Astrocyte (in vitro differentiated cells and primary cell): Measurements from ENCODE around the gene MAPK10. TPM values are rescaled to one million over a fixed set of nuclear protein-coding genes. Genes with fewer than 3 reads are reported as not detected.

Experiments
- DNase-seq: peaks from one replicate; pipeline ENCODE4 v3.0.0-alpha.2; 2010; ENCODE audit warnings: low read depth
- FAIRE-seq: peaks from 2 replicates; lab custom pipeline; 2011; peaks lifted over from hg19 to GRCh38; lab: Jason Lieb, UNC
- H2AFZ ChIP-seq: 2 replicates; pipeline ENCODE4 v1.6.0; 2012; ENCODE audit warnings: low read depth, low read length, inconsistent platforms
- H3K27ac ChIP-seq: 2 replicates; pipeline ENCODE4 v1.5.1; 2011; ENCODE audit warnings: low read depth, low read length, inconsistent platforms
- H3K27me3 ChIP-seq: 2 replicates; pipeline ENCODE4 v1.6.0; 2011; ENCODE audit warnings: low read length, inconsistent platforms; ENCODE audit not compliant: insufficient read depth
- H3K36me3 ChIP-seq: 2 replicates; pipeline ENCODE4 v1.5.1; 2011; ENCODE audit warnings: low read length, inconsistent platforms; ENCODE audit not compliant: insufficient read depth
- H3K4me1 ChIP-seq: 2 replicates; pipeline ENCODE4 v1.5.1; 2011; ENCODE audit warnings: low read length, inconsistent platforms; ENCODE audit not compliant: insufficient read depth
- H3K4me2 ChIP-seq: 2 replicates; pipeline ENCODE4 v1.6.0; 2012; ENCODE audit warnings: low read length, inconsistent platforms
- H3K4me3 ChIP-seq: 2 replicates; pipeline ENCODE4 v1.5.1; 2011; ENCODE audit warnings: low read depth, mild to moderate bottlenecking, low read length, inconsistent platforms; ENCODE audit not compliant: insufficient read depth
- H3K79me2 ChIP-seq: 2 replicates; pipeline ENCODE4 v1.6.0; 2012; ENCODE audit warnings: mild to moderate bottlenecking, low read length, inconsistent platforms; ENCODE audit not compliant: insufficient read depth
- H3K9ac ChIP-seq: 2 replicates; pipeline ENCODE4 v1.6.0; 2012; ENCODE audit warnings: mild to moderate bottlenecking, low read length, inconsistent platforms
- H3K9me3 ChIP-seq: 2 replicates; pipeline ENCODE4 v1.5.1; 2012; ENCODE audit warnings: low read depth, mild to moderate bottlenecking, low read length, inconsistent platforms; ENCODE audit not compliant: insufficient read depth
- H4K20me1 ChIP-seq: 2 replicates; pipeline ENCODE4 v1.6.0; 2012; ENCODE audit warnings: low read length, inconsistent platforms; ENCODE audit not compliant: insufficient read depth
- H3K27ac Mint-ChIP-seq: one replicate; pipeline ENCODE4 v1.8.0; 2021; ENCODE audit warnings: mild to moderate bottlenecking, mixed read lengths; ENCODE audit not compliant: unreplicated experiment
- H3K27me3 Mint-ChIP-seq: one replicate; pipeline ENCODE4 v1.8.0; 2021; ENCODE audit warnings: low read depth, mixed read lengths; ENCODE audit not compliant: unreplicated experiment
- H3K36me3 Mint-ChIP-seq: one replicate; pipeline ENCODE4 v1.8.0; 2021; ENCODE audit warnings: low read depth, mixed read lengths; ENCODE audit not compliant: unreplicated experiment
- H3K4me1 Mint-ChIP-seq: one replicate; pipeline ENCODE4 v1.8.0; 2021; ENCODE audit warnings: low read depth, mixed read lengths; ENCODE audit not compliant: unreplicated experiment
- H3K4me3 Mint-ChIP-seq: one replicate; pipeline ENCODE4 v1.8.0; 2021; ENCODE audit warnings: mild to moderate bottlenecking, moderate library complexity, mixed read lengths; ENCODE audit not compliant: unreplicated experiment
- H3K9me3 Mint-ChIP-seq: one replicate; pipeline ENCODE4 v1.8.0; 2021; ENCODE audit warnings: mild to moderate bottlenecking, mixed read lengths; ENCODE audit not compliant: unreplicated experiment
- EZH2 ChIP-seq: IDR thresholded peaks from 2 replicates; pipeline ENCODE4 v1.6.1; 2012; ENCODE audit warnings: mild to moderate bottlenecking, low read length, inconsistent platforms; ENCODE audit not compliant: insufficient read depth
- total RNA-seq: library from RNA; stranded (reverse); gene quantifications from 2 replicates; pipeline ENCODE4 v1.2.1, GENCODE V29; 2021
- TF ChIP-seq, protein P1 (sequence below): IDR thresholded peaks from 2 replicates; pipeline ENCODE4 v1.5.1; 2011; ENCODE audit warnings: low read depth, mild to moderate bottlenecking, inconsistent platforms, low read length, moderate library complexity; ENCODE audit not compliant: insufficient read depth

Gene MAPK10
- total RNA-seq, 1 donor from 2014 or later: 7.5 TPM

- no peak for TF ChIP-seq EZH2
- TF ChIP-seq, protein P1, sequence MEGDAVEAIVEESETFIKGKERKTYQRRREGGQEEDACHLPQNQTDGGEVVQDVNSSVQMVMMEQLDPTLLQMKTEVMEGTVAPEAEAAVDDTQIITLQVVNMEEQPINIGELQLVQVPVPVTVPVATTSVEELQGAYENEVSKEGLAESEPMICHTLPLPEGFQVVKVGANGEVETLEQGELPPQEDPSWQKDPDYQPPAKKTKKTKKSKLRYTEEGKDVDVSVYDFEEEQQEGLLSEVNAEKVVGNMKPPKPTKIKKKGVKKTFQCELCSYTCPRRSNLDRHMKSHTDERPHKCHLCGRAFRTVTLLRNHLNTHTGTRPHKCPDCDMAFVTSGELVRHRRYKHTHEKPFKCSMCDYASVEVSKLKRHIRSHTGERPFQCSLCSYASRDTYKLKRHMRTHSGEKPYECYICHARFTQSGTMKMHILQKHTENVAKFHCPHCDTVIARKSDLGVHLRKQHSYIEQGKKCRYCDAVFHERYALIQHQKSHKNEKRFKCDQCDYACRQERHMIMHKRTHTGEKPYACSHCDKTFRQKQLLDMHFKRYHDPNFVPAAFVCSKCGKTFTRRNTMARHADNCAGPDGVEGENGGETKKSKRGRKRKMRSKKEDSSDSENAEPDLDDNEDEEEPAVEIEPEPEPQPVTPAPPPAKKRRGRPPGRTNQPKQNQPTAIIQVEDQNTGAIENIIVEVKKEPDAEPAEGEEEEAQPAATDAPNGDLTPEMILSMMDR: no peak
- Mint-ChIP-seq H3K4me1 (no peaks in the 10 kb centered on the region), H3K36me3 (no peaks in the 10 kb centered on the region), H3K27me3 (peaks cover 3% of the 10 kb centered on the region), H3K9me3 (no peaks in the 10 kb centered on the region), H3K4me3 (no peak overlapping the region), H3K27ac (no peak overlapping the region)
- no peak overlapping the region for H2AFZ ChIP-seq
- no peaks in the 10 kb centered on the region for H3K9me3 ChIP-seq
- no peak overlapping the region for H3K4me3 ChIP-seq
- no peak for DNase-seq
- no peaks in the 10 kb centered on the region for H3K4me1 ChIP-seq
- no peaks in the 10 kb centered on the region for H3K27me3 ChIP-seq
- H3K27ac ChIP-seq: no peak overlapping the region
- no peaks in the 10 kb centered on the region for H4K20me1 ChIP-seq
- no peak overlapping the region for H3K4me2 ChIP-seq
- no peak for FAIRE-seq
- no peaks in the 10 kb centered on the region for H3K36me3 ChIP-seq
- no peak overlapping the region for H3K9ac ChIP-seq
- H3K79me2 ChIP-seq: no peaks in the 10 kb centered on the region
Observed at GRCh38 chr4:86386817-86387415, 27.1 kb upstream of the MAPK10 start.

GRCh38 chr4:86386201-86386600 is 26.3 kb upstream of the MAPK10 start:
- FAIRE-seq (no peak), DNase-seq (no peak)
- TF ChIP-seq, protein P1: no peak
- TF ChIP-seq EZH2: no peak
- no peak overlapping the region for H3K27ac Mint-ChIP-seq
- Histone ChIP-seq H3K9ac (no peak overlapping the region), H3K27me3 (no peaks in the 10 kb centered on the region), H3K4me1 (no peaks in the 10 kb centered on the region), H3K27ac (no peak overlapping the region), H3K4me2 (no peak overlapping the region), H3K36me3 (no peaks in the 10 kb centered on the region), H3K79me2 (no peaks in the 10 kb centered on the region), H4K20me1 (no peaks in the 10 kb centered on the region), H3K4me3 (no peak overlapping the region), H3K9me3 (no peaks in the 10 kb centered on the region), H2AFZ (no peak overlapping the region)
- H3K27me3 Mint-ChIP-seq: no peaks in the 10 kb centered on the region
- H3K4me1 Mint-ChIP-seq: no peaks in the 10 kb centered on the region
- H3K9me3 Mint-ChIP-seq: peaks cover 4% of the 10 kb centered on the region
- no peaks in the 10 kb centered on the region for H3K36me3 Mint-ChIP-seq
- no peak overlapping the region for H3K4me3 Mint-ChIP-seq

- H3K27me3 ChIP-seq: no peaks in the 10 kb centered on the region
- H3K4me3 ChIP-seq: no peak overlapping the region
- no peaks in the 10 kb centered on the region for H3K27me3 Mint-ChIP-seq
- no peaks in the 10 kb centered on the region for H4K20me1 ChIP-seq
- H3K36me3 Mint-ChIP-seq: peaks cover 1% of the 10 kb centered on the region
- H2AFZ ChIP-seq: no peak overlapping the region
- TF ChIP-seq, protein P1: no peak
- TF ChIP-seq EZH2: no peak
- no peak overlapping the region for H3K27ac ChIP-seq
- H3K27ac Mint-ChIP-seq: no peak overlapping the region
- H3K4me1 Mint-ChIP-seq: no peaks in the 10 kb centered on the region
- no peaks in the 10 kb centered on the region for H3K36me3 ChIP-seq
- H3K4me2 ChIP-seq: no peak overlapping the region
- H3K9me3 ChIP-seq: no peaks in the 10 kb centered on the region
- no peak overlapping the region for H3K9ac ChIP-seq
- FAIRE-seq (no peak), DNase-seq (no peak)
- H3K9me3 Mint-ChIP-seq: peaks cover 11% of the 10 kb centered on the region
- no peaks in the 10 kb centered on the region for H3K4me1 ChIP-seq
- no peak overlapping the region for H3K4me3 Mint-ChIP-seq
- H3K79me2 ChIP-seq: no peaks in the 10 kb centered on the region
Observed at GRCh38 chr4:86381431-86381830, 21.6 kb upstream of the MAPK10 start.
